ENCODE results near the gene MAST2.

Gene MAST2

GRCh38 chr1:45989249-45989648, 185.8 kb downstream of the MAST2 start:
- no peak for TF ChIP-seq CTCF (IDR thresholded peaks at IDR 0.05; ENCODE audit: borderline replicate concordance, control extremely low read depth, extremely low read depth, insufficient read depth, missing control alignments)
- DNase-seq (ENCODE audit: low spot score), result no peak
- in situ Hi-C loops (cut with MboI; ENCODE audit: low sequenced_read_pairs, unreplicated experiment), result no loop called here

GRCh38 chr1:45994423-45994822, 191.0 kb downstream of the MAST2 start:
- TF ChIP-seq CTCF (IDR thresholded peaks at IDR 0.05; ENCODE audit: borderline replicate concordance, control extremely low read depth, extremely low read depth, insufficient read depth, missing control alignments), result no peak
- no peak for DNase-seq (ENCODE audit: low spot score)
- in situ Hi-C loops (cut with MboI; ENCODE audit: low sequenced_read_pairs, unreplicated experiment), result no loop called here

- in situ Hi-C loops (cut with MboI; ENCODE audit: low sequenced_read_pairs, unreplicated experiment), result no loop called here
- no peak for TF ChIP-seq CTCF (IDR thresholded peaks at IDR 0.05; ENCODE audit: borderline replicate concordance, control extremely low read depth, extremely low read depth, insufficient read depth, missing control alignments)
- DNase-seq (ENCODE audit: low spot score), result no peak
Measured at GRCh38 chr1:45995298-45995697, 191.9 kb downstream of the MAST2 start.

- DNase-seq (ENCODE audit: low spot score), result no peak
- in situ Hi-C loops (cut with MboI; ENCODE audit: low sequenced_read_pairs, unreplicated experiment), result no loop called here
- no peak for TF ChIP-seq CTCF (IDR thresholded peaks at IDR 0.05; ENCODE audit: borderline replicate concordance, control extremely low read depth, extremely low read depth, insufficient read depth, missing control alignments)
Measured at GRCh38 chr1:45998020-45998617, 194.7 kb downstream of the MAST2 start.

- no peak for TF ChIP-seq CTCF (IDR thresholded peaks at IDR 0.05; ENCODE audit: borderline replicate concordance, control extremely low read depth, extremely low read depth, insufficient read depth, missing control alignments)
- no peak for DNase-seq (ENCODE audit: low spot score)
- in situ Hi-C loops (cut with MboI; ENCODE audit: low sequenced_read_pairs, unreplicated experiment), result no loop called here
Measured at GRCh38 chr1:45999507-45999906, 196.1 kb downstream of the MAST2 start.

GRCh38 chr1:46001081-46001785, 197.8 kb downstream of the MAST2 start:
- DNase-seq (ENCODE audit: low spot score), result no peak
- TF ChIP-seq CTCF (IDR thresholded peaks at IDR 0.05; ENCODE audit: borderline replicate concordance, control extremely low read depth, extremely low read depth, insufficient read depth, missing control alignments), result no peak
- in situ Hi-C loops (cut with MboI; ENCODE audit: low sequenced_read_pairs, unreplicated experiment), result no loop called here
